22Rv1 (cell line): ENCODE data around the gene UPF1.
A peak's percentile ranks its signal among the peaks of the same experiment; 100 is the strongest.
"Not testable (repeated sequence)": the region's sequence is repeated elsewhere in the genome, so short reads cannot be mapped to it uniquely, and the experiment has no call there.

Experiments
- H3K27ac ChIP-seq: fragments of 450-650 bp; 2 replicates; pipeline ENCODE4 v1.5.1; 2017
- CTCF ChIP-seq: fragments of 450-650 bp; IDR thresholded peaks from 2 replicates; pipeline ENCODE4 v1.5.1; 2017; ENCODE audit warnings: mild to moderate bottlenecking
- ZFX ChIP-seq: fragments of 450-650 bp; IDR thresholded peaks from 2 replicates; pipeline ENCODE4 v1.6.1; 2017; ENCODE audit warnings: antibody characterized with exemption, borderline replicate concordance

Gene UPF1

GRCh38 chr19:18910801-18911436 is 79.2 kb downstream of the UPF1 start:
- no peak overlapping the region for H3K27ac ChIP-seq
- TF ChIP-seq CTCF = no peak

GRCh38 chr19:18912933-18913332 is 81.2 kb downstream of the UPF1 start:
- no peak overlapping the region for H3K27ac ChIP-seq
- TF ChIP-seq ZFX (no peak), CTCF (no peak)

GRCh38 chr19:18913466-18913865 is 81.7 kb downstream of the UPF1 start:
- TF ChIP-seq CTCF (no peak), ZFX (no peak)
- no peak overlapping the region for H3K27ac ChIP-seq

- TF ChIP-seq CTCF (peak; percentile 54), ZFX (no peak)
- H3K27ac ChIP-seq = no peak overlapping the region
Observed at GRCh38 chr19:18915639-18916038, 83.9 kb downstream of the UPF1 start.

- not testable (repeated sequence) for H3K27ac ChIP-seq
Observed at GRCh38 chr19:18917593-18917992, 85.8 kb downstream of the UPF1 start.
